GM12878 (cell line): ENCODE measurements around the gene FCHSD2. TPM values are rescaled to one million over a fixed set of nuclear protein-coding genes. Genes with fewer than 3 reads are reported as not detected.

Experiments
- ATAC-seq: fragments of 200-7000 bp; cut with Tn5 transposase; 3 replicates; pipeline ENCODE4 v1.9.1; 2020; ENCODE audit warnings: mild to moderate bottlenecking, moderate library complexity
- BruUV-seq: library from RNA; stranded (reverse); fragments of 400-500 nt; replicated peaks from 2 replicates; lab custom pipeline; 2021; lab: Mats Ljungman, UMichigan
- CTCF ChIA-PET: fragments of 300-600 bp; sonication (Branson Sonifier 250); formaldehyde crosslinking; extraction: SDS; loops from one replicate; lab custom pipeline; 2021; ENCODE audit warnings: inconsistent platforms; lab: Yijun Ruan, JAX
- POLR2A ChIA-PET: fragments of 350-600 bp; formaldehyde crosslinking; extraction: SDS; loops from one replicate; lab custom pipeline; 2021; ENCODE audit warnings: inconsistent platforms; lab: Charles Lee
- RAD21 ChIA-PET: fragments of 300-600 bp; sonication (Branson Sonifier 250); formaldehyde crosslinking; loops from one replicate; lab custom pipeline; 2023; ENCODE audit warnings: antibody characterized with exemption; ENCODE audit not compliant: unreplicated experiment; lab: Charles Lee
- SMC1A ChIA-PET: fragments of 300-600 bp; sonication (Branson Sonifier 250); formaldehyde crosslinking; loops from one replicate; lab custom pipeline; 2023; ENCODE audit not compliant: unreplicated experiment, uncharacterized antibody; lab: Charles Lee
- DNase-seq: peaks from one replicate; pipeline ENCODE4 v3.0.0-alpha.2; 2011; ENCODE audit warnings: low read depth, low spot score
- FAIRE-seq: peaks from 3 replicates; lab custom pipeline; 2011; peaks lifted over from hg19 to GRCh38; lab: Jason Lieb, UNC
- H2AFZ ChIP-seq: 2 replicates; pipeline ENCODE4 v1.6.0; 2011; ENCODE audit warnings: low read depth, low read length, control low read depth; ENCODE audit not compliant: control insufficient read depth
- H3K27ac ChIP-seq: 2 replicates; pipeline ENCODE4 v1.5.1; 2011; ENCODE audit warnings: control low read depth; ENCODE audit not compliant: control insufficient read depth, insufficient read depth
- H3K27me3 ChIP-seq, 2 experiments: replicated peaks in 1 of 2; 2 replicates each; pipeline versions ENCODE4 v1.6.0 to v1.6.1; 2011; ENCODE audit warnings: low read length in 1 of 2; ENCODE audit not compliant: control insufficient read depth in 2 of 2, insufficient read depth in 2 of 2
- H3K36me3 ChIP-seq, 2 experiments: 2 replicates each; pipeline ENCODE4 v1.5.1; 2011; ENCODE audit warnings: low read length in 1 of 2; ENCODE audit not compliant: control insufficient read depth in 2 of 2, insufficient read depth in 2 of 2
- H3K4me1 ChIP-seq: 2 replicates; pipeline ENCODE4 v1.6.1; 2011; ENCODE audit warnings: mild to moderate bottlenecking, low read length, moderate library complexity, mixed read lengths; ENCODE audit not compliant: control insufficient read depth, insufficient read depth
- H3K4me2 ChIP-seq: 2 replicates; pipeline ENCODE4 v1.6.0; 2011; ENCODE audit warnings: control low read depth; ENCODE audit not compliant: control insufficient read depth, insufficient read depth
- H3K4me3 ChIP-seq: fragments of 200-600 bp; sonication (generic); 2 replicates; pipeline ENCODE4 v1.5.1; 2016
- H3K79me2 ChIP-seq: 2 replicates; pipeline ENCODE4 v1.6.0; 2011; ENCODE audit warnings: low read length; ENCODE audit not compliant: control insufficient read depth, insufficient read depth
- H3K9ac ChIP-seq: 2 replicates; pipeline ENCODE4 v1.8.0; 2011; ENCODE audit warnings: low read length, control low read depth, mixed read lengths; ENCODE audit not compliant: control insufficient read depth, insufficient read depth
- H3K9me3 ChIP-seq: replicated peaks from 3 replicates; pipeline ENCODE4 v1.5.1; 2011; ENCODE audit warnings: mild to moderate bottlenecking, low read length; ENCODE audit not compliant: control insufficient read depth, insufficient read depth
- H4K20me1 ChIP-seq: 2 replicates; pipeline ENCODE4 v1.6.0; 2011; ENCODE audit not compliant: control insufficient read depth, insufficient read depth
- BMI1 ChIP-seq: fragments of 450-650 bp; IDR thresholded peaks from 2 replicates; pipeline ENCODE4 v1.6.1; 2016; ENCODE audit warnings: mild to moderate bottlenecking, moderate library complexity, borderline replicate concordance
- FOXK2 ChIP-seq: fragments of 450-650 bp; IDR thresholded peaks from 2 replicates; pipeline ENCODE4 v1.6.1; 2017; ENCODE audit warnings: mild to moderate bottlenecking, moderate library complexity
- GABPA ChIP-seq: IDR thresholded peaks from 2 replicates; pipeline ENCODE4 v1.6.1; 2014; ENCODE audit warnings: antibody characterized with exemption, low read depth, mild to moderate bottlenecking, inconsistent platforms
- KDM1A ChIP-seq: fragments of 200-600 bp; sonication (generic); IDR thresholded peaks from 2 replicates; pipeline ENCODE4 v1.6.1; 2016; ENCODE audit warnings: borderline replicate concordance
- MAX ChIP-seq: IDR thresholded peaks from 2 replicates; pipeline ENCODE4 v1.6.1; 2012; ENCODE audit warnings: low read depth, low read length, improper control_type of control experiment
- MTA3 ChIP-seq: IDR thresholded peaks from 2 replicates; pipeline ENCODE4 v1.6.1; 2012; ENCODE audit warnings: low read length, inconsistent platforms, borderline replicate concordance
- NFYB ChIP-seq: IDR thresholded peaks from 2 replicates; pipeline ENCODE4 v1.6.1; 2011; ENCODE audit warnings: low read depth, mild to moderate bottlenecking, low read length, improper control_type of control experiment, moderate library complexity; ENCODE audit not compliant: insufficient read depth
- NR2C1 ChIP-seq: fragments of 450-650 bp; IDR thresholded peaks from 2 replicates; pipeline ENCODE4 v1.6.1; 2017; ENCODE audit warnings: antibody characterized with exemption, mild to moderate bottlenecking, moderate library complexity
- NR2C2 ChIP-seq: IDR thresholded peaks from 2 replicates; pipeline ENCODE4 v1.6.1; 2011; ENCODE audit warnings: borderline replicate concordance, low read depth; ENCODE audit not compliant: control insufficient read depth, insufficient read length
- PML ChIP-seq: IDR thresholded peaks from 2 replicates; pipeline ENCODE4 v1.6.1; 2012; ENCODE audit warnings: low read length, inconsistent platforms
- SIX5 ChIP-seq: IDR thresholded peaks from 2 replicates; pipeline ENCODE4 v1.6.1; 2011; ENCODE audit warnings: mild to moderate bottlenecking, low read depth, low read length, moderate library complexity; ENCODE audit not compliant: severe bottlenecking
- SP1 ChIP-seq: IDR thresholded peaks from one replicate; pipeline ENCODE4 v1.6.1; 2011; ENCODE audit warnings: low read depth, low read length
- SRF ChIP-seq, 2 experiments: IDR thresholded peaks; 2 replicates each; pipeline ENCODE4 v1.6.1; 2011; ENCODE audit warnings: low read depth in 2 of 2, low read length in 2 of 2, mild to moderate bottlenecking in 1 of 2, moderate library complexity in 1 of 2
- STAT1 ChIP-seq: fragments of 450-650 bp; conservative IDR thresholded peaks from 2 replicates; pipeline ENCODE4 v1.6.1; 2014; ENCODE audit warnings: antibody characterized with exemption, mild to moderate bottlenecking
- TBL1XR1 ChIP-seq: IDR thresholded peaks from 2 replicates; pipeline ENCODE4 v1.6.1; 2012; ENCODE audit warnings: low read depth, low read length, improper control_type of control experiment
- WGBS: methylation state at CpG from one replicate; pipeline ENCODE4 v1.1.6; 2016; ENCODE audit warnings: low lambda C conversion rate; ENCODE audit not compliant: insufficient replicate concordance, insufficient coverage; ENCODE audit errors: missing lambda C conversion rate; 5-methylcytosine and 5-hydroxymethylcytosine counted together
- in situ Hi-C: fragments of 300-500 bp; cut with MboI; formaldehyde crosslinking; loops from 9 replicates; pipeline ENCODE4 v1.14.3; 2018; ENCODE audit warnings: mixed read lengths
- intact Hi-C: fragments of 100-400 bp; cut with micrococcal nuclease; formaldehyde crosslinking; loops from one replicate; pipeline ENCODE4 v1.14.2; 2022; ENCODE audit not compliant: unreplicated experiment
- polyA plus RNA-seq, 11 experiments: library from polyadenylated mRNA; depleted of rRNA in 4 of 11; unstranded in 6 of 11; stranded (reverse) in 5 of 11; fragments of >200 nt; fragmentation: Nextera tagmentation in 4 of 11; fragmentation: Illumina TruSeq in 1 of 11; extraction: Ambion mirVana in 4 of 11; extraction: Trizol in 1 of 11; gene quantifications; 1 replicate in 1 of 11; 2 replicates in 10 of 11; pipeline versions ENCODE4 v1.2.1 to v1.2.3, GENCODE V29; 2011 to 2016; ENCODE audit warnings: inconsistent platforms in 2 of 11, missing spikeins in 2 of 11, low read depth in 1 of 11
- total RNA-seq, 4 experiments: library from RNA; depleted of rRNA in 3 of 4; stranded (reverse); fragments of >200 nt in 3 of 4; fragmentation: Illumina TruSeq in 1 of 4; extraction: Trizol in 1 of 4; gene quantifications; 2 replicates each; pipeline versions ENCODE4 v1.2.1 to v1.2.3, GENCODE V29; 2013 to 2021
- TF ChIP-seq, protein P1 (sequence below): IDR thresholded peaks from 2 replicates; pipeline ENCODE4 v1.6.1; 2012; ENCODE audit warnings: low read length, inconsistent platforms
- TF ChIP-seq, protein P2 (sequence below), 3 experiments: IDR thresholded peaks in 2 of 3; conservative IDR thresholded peaks in 1 of 3; 2 replicates each; pipeline ENCODE4 v1.5.1; 2011; ENCODE audit warnings: low read depth in 3 of 3, low read length in 3 of 3, mild to moderate bottlenecking in 3 of 3, control low read depth in 2 of 3, moderate library complexity in 2 of 3, inconsistent platforms in 1 of 3, mixed read lengths in 1 of 3; ENCODE audit not compliant: control insufficient read depth in 2 of 3, insufficient read depth in 1 of 3; ENCODE audit errors: extremely low read depth in 1 of 3

Gene FCHSD2
- total and polyA plus RNA-seq, 10 of the 15 experiments (the other 5 are each of a cell fraction or from before 2014, with no cell fraction given): 13.2 to 89.8 (median 47.8) TPM

DNA sequence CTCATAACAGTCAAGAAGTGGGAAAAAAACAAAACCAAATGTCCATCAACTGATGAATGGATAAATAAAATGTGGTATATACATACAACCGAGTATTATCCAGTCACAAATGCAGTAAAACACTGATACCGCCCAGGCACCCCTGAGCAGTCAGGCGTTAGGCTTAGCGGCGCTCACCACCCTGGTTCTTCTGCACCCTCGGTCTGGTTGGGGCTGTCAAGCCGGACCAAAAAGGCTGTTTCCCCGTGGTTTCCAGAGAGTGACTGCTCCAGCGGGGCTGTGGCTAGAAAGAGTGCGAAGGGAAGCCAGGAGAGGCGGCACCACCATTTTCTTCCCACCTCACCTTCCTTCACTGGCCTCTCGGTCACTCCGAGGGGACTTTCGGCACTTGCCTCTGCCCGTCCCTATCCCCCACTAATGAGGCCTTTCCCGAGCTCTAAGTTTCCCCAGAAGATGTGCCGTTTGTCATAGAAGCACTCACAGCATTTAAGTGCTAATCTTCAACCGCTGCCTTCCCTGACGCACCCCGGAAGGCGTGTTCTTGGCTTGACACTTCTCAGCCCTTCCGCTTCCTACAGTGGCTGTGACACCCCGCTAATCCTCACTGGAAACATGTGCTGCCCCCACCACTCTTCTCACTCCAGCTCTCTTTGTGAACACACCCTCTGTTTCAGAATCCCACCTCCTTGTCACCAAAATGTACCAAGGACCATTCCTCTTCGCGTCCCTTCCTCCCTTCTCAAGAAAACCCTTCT lies 42.4 kb downstream of the FCHSD2 start:
- intact Hi-C loops: no loop called here

More for the DNA sequence above, 42.4 kb downstream of the FCHSD2 start:
- BruUV-seq: no TSS peak
- Histone ChIP-seq H3K27me3 (no peaks in the 10 kb centered on the region), H2AFZ (no peak overlapping the region), H3K4me1 (peaks cover 3% of the 10 kb centered on the region), H3K27ac (no peak overlapping the region), H3K79me2 (peaks cover 77% of the 10 kb centered on the region), H3K4me3 (no peak overlapping the region), H4K20me1 (no peaks in the 10 kb centered on the region), H3K36me3 (peaks cover 8 to 20% of the 10 kb centered on the region in 2 experiments; a peak in 3 of 4 replicates), H3K9ac (no peak overlapping the region), H3K9me3 (peaks cover 1% of the 10 kb centered on the region; the same call in 2 of the 3 replicates), H3K4me2 (no peak overlapping the region)
- ChIA-PET RAD21 (no interaction called here), CTCF (no interaction called here), SMC1A (interaction anchor here (0.6 kb wide), 1 partner anchor 10 kb away, joined by 3 read pairs; no protein-coding TSS in a partner anchor), POLR2A (interaction anchor here (2.2 kb wide), 1 partner anchor 13 kb away, joined by 6 read pairs; no protein-coding TSS in a partner anchor)
- WGBS: 95% methylated on average over 25 of the region's 25 CpGs
- FAIRE-seq: no peak
- no peak for DNase-seq
- no peak for ATAC-seq
- TF ChIP-seq, protein P1, sequence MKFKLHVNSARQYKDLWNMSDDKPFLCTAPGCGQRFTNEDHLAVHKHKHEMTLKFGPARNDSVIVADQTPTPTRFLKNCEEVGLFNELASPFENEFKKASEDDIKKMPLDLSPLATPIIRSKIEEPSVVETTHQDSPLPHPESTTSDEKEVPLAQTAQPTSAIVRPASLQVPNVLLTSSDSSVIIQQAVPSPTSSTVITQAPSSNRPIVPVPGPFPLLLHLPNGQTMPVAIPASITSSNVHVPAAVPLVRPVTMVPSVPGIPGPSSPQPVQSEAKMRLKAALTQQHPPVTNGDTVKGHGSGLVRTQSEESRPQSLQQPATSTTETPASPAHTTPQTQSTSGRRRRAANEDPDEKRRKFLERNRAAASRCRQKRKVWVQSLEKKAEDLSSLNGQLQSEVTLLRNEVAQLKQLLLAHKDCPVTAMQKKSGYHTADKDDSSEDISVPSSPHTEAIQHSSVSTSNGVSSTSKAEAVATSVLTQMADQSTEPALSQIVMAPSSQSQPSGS: no peak
- TF ChIP-seq NR2C2 (no peak), GABPA (no peak), NR2C1 (no peak), MAX (no peak), STAT1 (no peak), FOXK2 (no peak), KDM1A (no peak), BMI1 (no peak), NFYB (no peak), SP1 (no peak), PML (no peak), SIX5 (no peak), MTA3 (no peak), SRF (IDR thresholded peaks at IDR 0.05; ENCODE audit: low read depth in 2 of 2, low read length in 2 of 2) (no peak), TBL1XR1 (no peak)
- TF ChIP-seq, protein P2, sequence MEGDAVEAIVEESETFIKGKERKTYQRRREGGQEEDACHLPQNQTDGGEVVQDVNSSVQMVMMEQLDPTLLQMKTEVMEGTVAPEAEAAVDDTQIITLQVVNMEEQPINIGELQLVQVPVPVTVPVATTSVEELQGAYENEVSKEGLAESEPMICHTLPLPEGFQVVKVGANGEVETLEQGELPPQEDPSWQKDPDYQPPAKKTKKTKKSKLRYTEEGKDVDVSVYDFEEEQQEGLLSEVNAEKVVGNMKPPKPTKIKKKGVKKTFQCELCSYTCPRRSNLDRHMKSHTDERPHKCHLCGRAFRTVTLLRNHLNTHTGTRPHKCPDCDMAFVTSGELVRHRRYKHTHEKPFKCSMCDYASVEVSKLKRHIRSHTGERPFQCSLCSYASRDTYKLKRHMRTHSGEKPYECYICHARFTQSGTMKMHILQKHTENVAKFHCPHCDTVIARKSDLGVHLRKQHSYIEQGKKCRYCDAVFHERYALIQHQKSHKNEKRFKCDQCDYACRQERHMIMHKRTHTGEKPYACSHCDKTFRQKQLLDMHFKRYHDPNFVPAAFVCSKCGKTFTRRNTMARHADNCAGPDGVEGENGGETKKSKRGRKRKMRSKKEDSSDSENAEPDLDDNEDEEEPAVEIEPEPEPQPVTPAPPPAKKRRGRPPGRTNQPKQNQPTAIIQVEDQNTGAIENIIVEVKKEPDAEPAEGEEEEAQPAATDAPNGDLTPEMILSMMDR (IDR thresholded peaks at IDR 0.05 in 2 of 3, conservative IDR thresholded peaks at IDR 0.05 in 1 of 3; ENCODE audit: control insufficient read depth in 2 of 3, extremely low read depth in 1 of 3, insufficient read depth in 1 of 3, low read depth in 3 of 3, low read length in 3 of 3): no peak
- in situ Hi-C loops: no loop called here
